Measurements from ENCODE around the gene PTPRM.

The PTPRM gene

GRCh38 chr18:8375249-8375648 lies 808.1 kb downstream of the PTPRM start:
- no peak for FAIRE-seq
- no peak for DNase-seq (ENCODE audit: low spot score)

GRCh38 chr18:8376113-8376512 lies 809.0 kb downstream of the PTPRM start:
- DNase-seq (ENCODE audit: low spot score) (no peak), FAIRE-seq (no peak)

- no peak for DNase-seq (ENCODE audit: low spot score)
- no peak for FAIRE-seq
Measured at GRCh38 chr18:8379187-8379941, 812.2 kb downstream of the PTPRM start.

GRCh38 chr18:8380006-8380405 lies 812.9 kb downstream of the PTPRM start:
- DNase-seq (ENCODE audit: low spot score) (no peak), FAIRE-seq (no peak)

GRCh38 chr18:8380926-8381325 lies 813.8 kb downstream of the PTPRM start:
- DNase-seq (ENCODE audit: low spot score), result peak; percentile 6
- no peak for FAIRE-seq

DNA sequence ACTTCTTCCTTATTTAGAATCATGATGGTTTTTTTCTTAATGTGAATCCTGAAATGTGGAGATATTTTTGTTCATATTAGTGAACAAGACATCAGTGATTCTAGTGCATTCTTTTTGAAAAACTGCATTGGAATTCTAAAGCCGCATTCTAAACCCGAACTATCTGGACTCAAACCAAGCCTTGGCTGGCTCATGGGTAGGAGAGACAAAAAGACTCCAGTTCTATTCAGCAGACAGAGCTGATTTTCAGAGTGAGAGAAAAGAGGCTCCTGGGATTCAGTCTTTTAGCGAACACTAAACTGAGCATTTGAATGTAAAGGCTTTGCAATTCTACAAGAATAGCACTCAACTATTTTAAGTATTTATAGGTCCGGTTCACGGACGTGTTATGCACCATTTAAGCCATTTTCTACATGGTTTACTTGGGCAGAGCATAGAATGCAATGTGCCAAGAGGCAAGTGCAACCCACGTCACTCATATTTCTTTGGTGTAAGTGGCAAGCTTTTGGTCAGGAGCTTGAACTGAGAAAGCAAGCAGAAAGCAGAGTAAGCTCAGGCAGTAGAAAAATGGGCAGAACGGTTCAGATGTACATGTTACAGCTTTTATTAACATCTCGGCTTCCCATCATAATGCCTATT lies 814.8 kb downstream of the PTPRM start:
- DNase-seq (ENCODE audit: low spot score) (no peak), FAIRE-seq (no peak)

GRCh38 chr18:8385400-8385799 lies 818.3 kb downstream of the PTPRM start:
- FAIRE-seq (no peak), DNase-seq (ENCODE audit: low spot score) (no peak)

DNA sequence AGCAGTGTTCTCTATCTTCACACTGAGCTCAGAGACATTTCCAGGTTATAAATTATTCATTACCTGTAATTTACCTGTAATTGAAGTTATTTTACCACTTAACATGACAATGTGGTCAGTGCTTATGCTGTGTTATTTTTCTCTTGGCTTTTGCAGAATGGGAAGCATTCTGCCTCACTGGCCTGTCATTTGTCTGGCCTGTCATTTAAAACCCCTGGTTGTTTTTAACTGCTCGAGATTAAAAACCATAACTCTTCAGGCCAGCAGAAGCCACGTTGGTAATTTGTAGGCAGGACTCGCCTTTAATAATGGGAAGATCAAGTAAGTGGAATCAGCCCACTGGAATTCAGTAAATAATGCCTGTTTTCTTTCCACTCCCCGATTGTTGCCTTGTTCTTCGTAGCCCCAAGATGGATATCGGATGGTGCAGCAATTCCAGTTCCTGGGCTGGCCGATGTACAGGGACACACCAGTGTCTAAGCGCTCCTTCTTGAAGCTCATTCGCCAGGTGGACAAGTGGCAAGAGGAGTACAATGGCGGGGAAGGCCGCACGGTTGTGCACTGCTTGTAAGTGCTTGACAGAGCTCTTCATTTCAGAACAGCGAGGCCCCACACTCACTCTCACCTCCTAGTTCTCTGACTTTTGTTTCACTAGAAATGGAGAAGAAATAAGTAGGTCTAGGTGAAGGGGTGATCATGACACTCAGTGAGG lies 819.7 kb downstream of the PTPRM start:
- DNase-seq (ENCODE audit: low spot score) (no peak), FAIRE-seq (no peak)

GRCh38 chr18:8389391-8390340 lies 822.5 kb downstream of the PTPRM start:
- FAIRE-seq, result peak; percentile 7

GRCh38 chr18:8391068-8391467 lies 824.0 kb downstream of the PTPRM start:
- FAIRE-seq, result no peak
- DNase-seq (ENCODE audit: low spot score), result no peak

More at GRCh38 chr18:8389391-8390340, 822.5 kb downstream of the PTPRM start:
- DNase-seq (ENCODE audit: low spot score), result peak; percentile 17

GRCh38 chr18:8396254-8396653 lies 829.1 kb downstream of the PTPRM start:
- FAIRE-seq (no peak), DNase-seq (ENCODE audit: low spot score) (no peak)

DNA sequence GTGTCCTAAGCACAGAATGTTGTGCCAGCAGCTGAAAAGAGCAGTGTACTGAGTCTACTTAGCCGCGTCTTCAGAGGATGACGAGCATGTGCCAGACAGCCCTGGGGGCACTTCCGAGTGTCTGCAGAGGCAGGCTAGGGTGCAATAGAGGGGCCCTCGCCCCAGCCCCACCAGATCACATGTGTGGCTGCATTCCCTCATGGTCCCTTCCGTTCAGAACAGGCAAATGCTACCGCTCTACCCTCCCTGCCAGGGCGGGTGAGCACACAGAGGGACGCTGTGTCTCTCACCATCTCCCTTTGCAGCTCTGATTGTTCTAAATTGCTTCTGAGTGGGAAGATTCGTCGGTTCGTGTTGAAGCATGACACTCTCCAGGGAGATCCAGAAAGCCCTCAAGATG lies 829.9 kb downstream of the PTPRM start:
- FAIRE-seq, result no peak
- DNase-seq (ENCODE audit: low spot score), result no peak

- DNase-seq (ENCODE audit: low spot score) (no peak), FAIRE-seq (no peak)
Measured at GRCh38 chr18:8399138-8399537, 832.0 kb downstream of the PTPRM start.

- no peak for FAIRE-seq
Measured at GRCh38 chr18:8400193-8400752, 833.2 kb downstream of the PTPRM start.

DNA sequence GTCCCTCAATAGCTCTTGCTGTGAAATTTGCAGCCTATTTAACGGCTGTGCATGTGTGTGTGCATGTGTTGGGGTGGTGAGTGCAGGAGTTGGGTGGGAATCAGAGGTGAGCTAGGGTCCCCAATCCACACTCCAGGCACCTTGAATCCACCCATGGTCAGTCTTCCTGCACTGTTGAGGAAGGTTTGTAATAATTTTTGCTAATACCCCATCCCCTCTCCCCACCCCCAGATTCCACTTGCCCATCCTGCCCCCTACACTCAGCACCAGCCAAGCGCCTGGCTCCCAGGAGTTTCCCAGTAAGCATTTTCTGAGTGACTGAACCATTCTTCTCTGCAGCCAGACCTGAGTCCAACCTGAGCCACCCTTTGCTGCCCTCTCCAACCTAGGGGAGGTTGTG lies 833.7 kb downstream of the PTPRM start:
- FAIRE-seq (no peak), DNase-seq (ENCODE audit: low spot score) (no peak)

More at GRCh38 chr18:8400193-8400752, 833.2 kb downstream of the PTPRM start:
- DNase-seq (ENCODE audit: low spot score), result no peak

DNA sequence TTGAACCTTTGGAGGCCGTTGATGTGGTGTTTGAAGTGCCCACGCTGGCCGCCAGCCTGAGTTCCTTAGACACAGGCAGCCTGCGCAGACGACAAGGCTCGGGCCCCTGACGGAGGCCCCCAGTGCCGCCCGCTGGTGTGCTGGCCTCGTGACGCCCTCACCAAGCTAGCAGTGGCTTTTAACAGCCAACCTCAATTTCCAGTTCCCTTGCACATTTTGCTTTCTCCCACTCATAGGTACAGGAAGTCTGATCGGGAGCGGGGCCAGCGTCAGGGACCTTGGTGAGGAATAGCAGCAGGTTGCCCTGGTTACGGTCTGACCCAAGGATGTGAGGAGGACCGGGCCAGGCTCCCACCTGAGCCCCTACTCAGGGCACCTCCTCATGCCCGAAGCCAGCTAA lies 834.5 kb downstream of the PTPRM start:
- no peak for FAIRE-seq

GRCh38 chr18:8402237-8402636 lies 835.1 kb downstream of the PTPRM start:
- DNase-seq (ENCODE audit: low spot score) (no peak), FAIRE-seq (no peak)

More for the DNA sequence above, 834.5 kb downstream of the PTPRM start:
- DNase-seq (ENCODE audit: low spot score), result no peak

DNA sequence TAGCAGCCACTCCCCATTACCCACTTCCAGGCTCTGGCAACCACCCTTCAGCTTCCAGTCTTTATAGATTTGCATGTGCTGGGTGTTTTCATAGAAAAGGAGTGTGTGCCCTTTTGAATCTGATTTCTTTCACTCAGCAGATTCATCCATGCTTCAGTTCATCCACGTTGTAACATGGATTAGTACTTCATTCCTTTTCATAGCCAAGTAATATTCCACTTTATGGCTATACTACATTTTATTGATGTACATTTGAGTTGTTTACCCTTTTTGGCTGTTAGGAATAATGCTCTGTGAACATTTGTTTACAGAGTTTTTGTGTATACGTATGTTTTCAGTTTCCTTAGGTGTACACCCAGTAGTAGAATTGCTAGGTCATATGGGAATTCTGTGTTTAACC lies 836.6 kb downstream of the PTPRM start:
- DNase-seq (ENCODE audit: low spot score) (no peak), FAIRE-seq (no peak)

DNA sequence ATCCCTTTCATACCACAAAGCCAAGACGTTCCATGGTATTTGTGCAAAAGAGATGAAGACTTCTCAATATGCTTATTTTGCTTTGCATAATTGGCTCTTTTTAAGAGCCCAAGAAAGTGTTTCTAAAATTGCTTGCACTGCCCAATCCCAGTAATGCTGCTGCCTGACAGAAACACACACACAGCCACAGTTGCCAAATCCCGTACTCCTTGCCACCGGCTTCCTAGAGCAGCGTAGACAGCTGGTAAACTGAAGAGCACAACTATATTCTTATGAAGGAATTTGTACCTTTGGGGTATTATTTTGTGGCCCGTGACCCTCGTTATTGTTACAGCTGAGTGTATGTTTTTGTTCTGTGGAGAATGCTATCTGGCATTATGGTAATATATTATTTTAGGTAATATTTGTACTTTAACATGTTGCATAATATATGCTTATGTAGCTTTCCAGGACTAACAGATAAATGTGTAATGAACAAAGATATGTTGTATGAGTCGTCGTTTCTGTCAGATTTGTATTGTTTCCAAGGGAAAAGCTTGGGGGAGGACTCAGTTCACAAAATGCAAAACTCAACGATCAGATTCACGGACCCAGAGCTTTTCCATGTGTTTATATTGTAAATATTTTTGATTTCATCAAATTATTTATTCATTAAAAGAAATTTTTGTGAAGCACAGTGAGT lies 839.2 kb downstream of the PTPRM start:
- DNase-seq (ENCODE audit: low spot score) (no peak), FAIRE-seq (no peak)

GRCh38 chr18:8406868-8407250 lies 839.7 kb downstream of the PTPRM start:
- no peak for FAIRE-seq

More at GRCh38 chr18:8406868-8407250, 839.7 kb downstream of the PTPRM start:
- no peak for DNase-seq (ENCODE audit: low spot score)
